ENCODE data around the gene FOXA3. TPM values are rescaled to one million over a fixed set of nuclear protein-coding genes. Genes with fewer than 3 reads are reported as not detected.

Gene FOXA3
- total RNA-seq, 4 donors from 2014 or later, result not detected

DNA sequence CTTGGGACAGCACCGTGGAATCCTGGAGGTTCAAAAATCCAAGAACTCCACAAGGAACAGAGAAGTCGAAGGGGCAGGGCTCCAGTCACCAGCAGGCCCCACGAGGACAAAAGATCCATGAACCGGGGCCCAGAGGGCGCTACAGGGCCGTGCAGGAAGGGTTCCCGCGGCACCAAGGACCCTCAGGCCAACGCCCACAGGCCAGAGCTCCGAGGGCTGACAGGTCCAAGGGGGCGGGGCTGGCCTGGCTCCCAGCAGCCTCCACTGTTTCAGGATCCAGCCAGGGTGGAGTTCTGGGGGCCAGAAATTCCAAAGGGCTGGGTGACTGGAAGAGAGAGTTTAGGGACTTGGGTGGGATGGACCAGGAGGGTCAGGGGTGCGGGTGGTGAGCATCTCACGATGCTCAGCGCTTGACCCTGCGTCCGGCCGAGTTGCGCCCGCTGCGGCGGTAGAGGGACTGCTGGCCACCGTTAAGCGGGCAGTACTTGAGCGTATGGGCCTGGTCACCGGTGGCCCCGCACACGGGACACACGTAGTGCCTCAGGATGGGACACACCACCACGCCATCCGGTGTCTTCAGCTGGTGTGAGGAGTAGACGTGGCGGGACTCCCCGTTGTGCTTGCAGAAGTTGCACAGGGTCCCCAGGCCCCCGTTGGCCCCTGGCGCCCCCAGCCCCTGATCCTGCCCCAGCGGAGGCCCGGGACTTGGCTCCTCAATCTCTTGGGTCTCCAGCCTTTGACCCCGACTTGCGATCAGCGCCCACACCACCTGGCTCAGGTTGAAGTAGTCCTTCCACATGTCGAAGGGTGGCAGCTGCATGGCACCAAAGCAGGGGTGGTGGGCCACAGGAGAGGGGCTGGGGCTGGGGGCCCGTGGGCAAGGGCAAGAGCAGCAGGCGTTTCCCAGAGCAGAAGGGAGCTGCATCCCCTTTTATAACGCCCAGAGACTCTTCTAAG is 50.0 kb downstream of the FOXA3 start, which contains the start of gene NANOS2:
NANOS2 (minus strand) TSS at position 905 of the 957 bp plus-strand sequence; CDS start at position 820, 85 bp downstream.
- H3K4me1 ChIP-seq, result no peaks in the 10 kb centered on the region
- 36% methylated on average over 10 of the region's 44 CpGs for WGBS
- peaks cover 0 to 70% (median 2%) of the 10 kb centered on the region in 4 donors for H3K27me3 ChIP-seq
- no peaks in the 10 kb centered on the region for H3K9me3 ChIP-seq
- no peaks in the 10 kb centered on the region for H3K36me3 ChIP-seq
- DNase-seq (ENCODE audit: extremely low spot score), result no peak
- H3K27ac ChIP-seq (replicated peaks in 1 of 4), result no peak within 1 kb of the TSS
- H3K4me3 ChIP-seq, result no peak within 1 kb of the TSS
- intact Hi-C loops (cut with DNase I), result no loop called here
- no peak for TF ChIP-seq POLR2AphosphoS5 (IDR thresholded peaks at IDR 0.05)
- TF ChIP-seq, protein P1, sequence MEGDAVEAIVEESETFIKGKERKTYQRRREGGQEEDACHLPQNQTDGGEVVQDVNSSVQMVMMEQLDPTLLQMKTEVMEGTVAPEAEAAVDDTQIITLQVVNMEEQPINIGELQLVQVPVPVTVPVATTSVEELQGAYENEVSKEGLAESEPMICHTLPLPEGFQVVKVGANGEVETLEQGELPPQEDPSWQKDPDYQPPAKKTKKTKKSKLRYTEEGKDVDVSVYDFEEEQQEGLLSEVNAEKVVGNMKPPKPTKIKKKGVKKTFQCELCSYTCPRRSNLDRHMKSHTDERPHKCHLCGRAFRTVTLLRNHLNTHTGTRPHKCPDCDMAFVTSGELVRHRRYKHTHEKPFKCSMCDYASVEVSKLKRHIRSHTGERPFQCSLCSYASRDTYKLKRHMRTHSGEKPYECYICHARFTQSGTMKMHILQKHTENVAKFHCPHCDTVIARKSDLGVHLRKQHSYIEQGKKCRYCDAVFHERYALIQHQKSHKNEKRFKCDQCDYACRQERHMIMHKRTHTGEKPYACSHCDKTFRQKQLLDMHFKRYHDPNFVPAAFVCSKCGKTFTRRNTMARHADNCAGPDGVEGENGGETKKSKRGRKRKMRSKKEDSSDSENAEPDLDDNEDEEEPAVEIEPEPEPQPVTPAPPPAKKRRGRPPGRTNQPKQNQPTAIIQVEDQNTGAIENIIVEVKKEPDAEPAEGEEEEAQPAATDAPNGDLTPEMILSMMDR (IDR thresholded peaks at IDR 0.05), result no peak

DNA sequence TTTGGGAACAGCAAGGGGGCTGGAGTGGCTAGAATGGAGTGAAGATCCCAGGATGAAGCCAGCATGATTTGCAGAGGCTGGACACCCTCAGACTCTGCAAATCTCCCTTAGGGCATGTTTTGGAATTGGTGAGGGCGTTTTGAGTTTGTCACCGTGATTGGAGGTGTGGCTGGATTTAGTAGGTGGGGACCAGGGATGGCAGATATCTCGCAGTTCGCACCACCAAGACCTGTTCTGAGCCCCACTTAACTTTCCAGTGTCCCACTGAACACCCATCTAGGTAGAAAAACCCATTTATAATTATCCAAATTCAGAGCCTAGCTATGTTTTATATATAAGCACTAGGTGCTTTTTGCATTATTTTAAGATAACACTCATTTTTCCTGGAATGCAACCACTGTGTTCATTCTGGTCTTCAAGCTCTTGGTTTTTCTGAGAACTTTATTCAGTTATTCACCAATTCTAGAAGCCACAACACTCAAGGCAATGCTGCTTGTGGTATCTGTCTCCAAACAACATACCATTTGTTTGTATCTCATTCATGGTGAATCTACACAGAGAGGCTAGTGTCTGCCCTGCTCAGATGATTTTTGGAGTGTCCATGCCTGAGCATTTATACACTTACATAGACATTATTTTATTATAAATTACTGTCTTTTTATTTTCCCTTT is 53.4 kb downstream of the FOXA3 start:
- no peaks in the 10 kb centered on the region for H3K36me3 ChIP-seq
- TF ChIP-seq POLR2AphosphoS5 (IDR thresholded peaks at IDR 0.05), result no peak
- no peak overlapping the region for H3K4me3 ChIP-seq
- no peaks in the 10 kb centered on the region for H3K4me1 ChIP-seq
- intact Hi-C loops (cut with DNase I), result no loop called here
- no peak for DNase-seq (ENCODE audit: extremely low spot score)
- H3K27me3 ChIP-seq, result peaks cover 0 to 66% (median 2%) of the 10 kb centered on the region in 4 donors
- H3K9me3 ChIP-seq, result no peaks in the 10 kb centered on the region
- WGBS, result 53% methylated on average over 4 of the region's 4 CpGs
- H3K27ac ChIP-seq (replicated peaks in 1 of 4), result no peak overlapping the region

DNA sequence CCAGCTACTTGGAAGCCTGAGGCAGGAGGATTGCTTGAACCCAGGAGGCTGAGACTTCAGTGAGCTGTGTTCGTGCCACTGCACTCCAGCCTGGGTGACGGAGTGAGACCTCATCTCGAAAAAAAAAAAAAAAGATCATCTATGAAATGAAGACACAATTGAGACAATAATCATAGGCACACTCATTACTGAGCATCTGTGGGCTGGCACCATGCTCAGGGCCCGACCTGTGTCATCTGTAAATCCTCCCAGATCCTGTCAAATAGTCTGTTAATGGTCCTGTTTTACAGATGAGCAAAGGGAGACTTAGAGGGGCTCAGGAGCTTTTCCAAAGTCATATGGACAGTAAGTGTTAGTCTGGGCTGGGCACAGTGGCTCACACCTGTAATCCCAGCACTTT is 54.6 kb downstream of the FOXA3 start:
- 66% methylated on average over 4 of the region's 4 CpGs for WGBS
- TF ChIP-seq EP300 (IDR thresholded peaks at IDR 0.05), result no peak
- no peak for TF ChIP-seq POLR2AphosphoS5 (IDR thresholded peaks at IDR 0.05)
- TF ChIP-seq, protein P1 (IDR thresholded peaks at IDR 0.05), result no peak
- TF ChIP-seq POLR2A (IDR thresholded peaks at IDR 0.05; ENCODE audit: low read depth), result no peak
- H3K27ac ChIP-seq (replicated peaks in 1 of 4), result no peak overlapping the region
- no peak for DNase-seq (ENCODE audit: extremely low spot score)
- intact Hi-C loops (cut with DNase I), result no loop called here
- no peaks in the 10 kb centered on the region for H3K36me3 ChIP-seq
- no peaks in the 10 kb centered on the region for H3K4me1 ChIP-seq
- peaks cover 0 to 55% (median 1%) of the 10 kb centered on the region in 4 donors for H3K27me3 ChIP-seq
- no peaks in the 10 kb centered on the region for H3K9me3 ChIP-seq
- no peak overlapping the region for H3K4me3 ChIP-seq

DNA sequence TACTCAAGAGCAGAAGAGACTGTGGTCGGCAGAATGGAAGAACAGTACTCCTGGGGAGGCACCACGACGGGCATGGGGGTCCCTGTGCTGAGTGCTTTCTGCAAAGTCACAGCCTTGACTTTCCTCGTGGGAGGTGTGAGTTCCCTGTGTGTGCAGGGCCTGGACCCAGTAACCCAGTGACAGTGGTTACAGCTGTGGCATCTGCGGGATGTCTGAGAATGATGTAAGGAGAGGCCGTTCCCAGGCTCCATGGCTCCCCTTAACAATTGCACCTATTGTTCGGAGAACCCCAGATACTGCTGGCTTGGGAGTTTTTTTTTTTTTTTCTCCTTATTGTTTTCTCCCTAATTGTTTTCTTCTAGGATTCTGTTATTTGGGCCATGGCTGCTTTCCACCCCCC is 55.6 kb downstream of the FOXA3 start:
- TF ChIP-seq, protein P1 (IDR thresholded peaks at IDR 0.05), result no peak
- no peak for TF ChIP-seq POLR2AphosphoS5 (IDR thresholded peaks at IDR 0.05)
- intact Hi-C loops (cut with DNase I), result no loop called here
- Histone ChIP-seq H3K36me3 (no peaks in the 10 kb centered on the region), H3K4me1 (no peaks in the 10 kb centered on the region), H3K27ac (replicated peaks in 1 of 4) (no peak overlapping the region), H3K27me3 (peaks cover 0 to 45% (median 0%) of the 10 kb centered on the region in 4 donors), H3K9me3 (no peaks in the 10 kb centered on the region), H3K4me3 (no peak overlapping the region)
- no peak for DNase-seq (ENCODE audit: extremely low spot score)
- WGBS, result 65% methylated on average over 7 of the region's 7 CpGs

DNA sequence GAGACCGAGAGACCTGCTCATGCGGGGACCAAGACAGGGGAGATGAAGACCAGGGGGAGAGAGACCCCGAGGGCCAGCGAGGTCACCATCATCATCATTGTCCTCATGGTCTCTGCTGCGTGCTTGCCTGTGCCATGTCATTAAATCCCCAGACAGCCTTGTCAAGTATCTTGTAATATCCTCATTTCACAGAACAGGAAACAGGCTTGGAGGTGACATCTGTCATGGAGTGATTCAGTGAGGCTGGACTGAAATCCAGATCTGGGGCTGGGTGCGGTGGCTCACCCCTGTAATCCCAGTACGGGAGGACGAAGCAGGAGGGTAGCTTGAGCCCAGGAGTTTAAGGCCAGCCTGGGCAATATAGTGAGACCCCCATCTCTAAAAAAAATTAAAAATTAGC is 56.3 kb downstream of the FOXA3 start:
- intact Hi-C loops (cut with DNase I), result no loop called here
- Histone ChIP-seq H3K27me3 (peaks cover 0 to 41% (median 0%) of the 10 kb centered on the region in 4 donors), H3K4me3 (no peak overlapping the region), H3K4me1 (no peaks in the 10 kb centered on the region), H3K9me3 (no peaks in the 10 kb centered on the region), H3K36me3 (no peaks in the 10 kb centered on the region), H3K27ac (replicated peaks in 1 of 4) (no peak overlapping the region)
- WGBS, result 68% methylated on average over 8 of the region's 8 CpGs
- no peak for DNase-seq (ENCODE audit: extremely low spot score)
- TF ChIP-seq, protein P1 (IDR thresholded peaks at IDR 0.05), result no peak
- TF ChIP-seq POLR2AphosphoS5 (IDR thresholded peaks at IDR 0.05) (no peak), POLR2A (IDR thresholded peaks at IDR 0.05; ENCODE audit: low read depth) (no peak), EP300 (IDR thresholded peaks at IDR 0.05) (no peak)
